MV-4-11 (cell line): Measurements from ENCODE around the gene CTAG1A.
A peak's percentile ranks its signal among the peaks of the same experiment; 100 is the strongest.
"Not testable (repeated sequence)": the region's sequence is repeated elsewhere in the genome, so short reads cannot be mapped to it uniquely, and the experiment has no call there.

Experiments used
- DNase-seq: peaks from one replicate; lab custom pipeline; 2025; lab: John Stamatoyannopoulos, UW

CTAG1A gene

DNA sequence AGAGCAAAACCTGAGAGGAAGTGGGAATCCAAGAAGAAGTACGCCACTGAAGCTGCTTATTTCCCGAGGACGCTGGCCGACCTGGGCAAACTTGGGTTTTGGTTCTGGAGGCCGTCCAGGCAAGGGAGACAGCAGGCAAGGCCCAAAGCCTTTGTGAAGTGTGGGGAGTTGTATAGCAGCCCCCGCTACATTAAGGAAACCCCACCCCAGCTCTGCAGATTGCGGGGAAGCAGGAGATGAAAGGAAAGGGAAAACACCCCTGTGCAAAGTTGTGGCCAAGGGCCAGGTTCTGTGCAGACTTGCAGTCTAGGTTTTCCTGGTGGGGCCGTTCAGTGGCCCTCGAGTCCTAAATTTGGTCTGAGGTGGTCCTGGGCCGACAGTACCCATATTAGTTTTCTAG, 11.9 kb upstream of the CTAG1A start:
- not testable (repeated sequence) for DNase-seq

GRCh38 chrX:154575076-154575475, 9.9 kb upstream of the CTAG1A start:
- DNase-seq: not testable (repeated sequence)

DNA sequence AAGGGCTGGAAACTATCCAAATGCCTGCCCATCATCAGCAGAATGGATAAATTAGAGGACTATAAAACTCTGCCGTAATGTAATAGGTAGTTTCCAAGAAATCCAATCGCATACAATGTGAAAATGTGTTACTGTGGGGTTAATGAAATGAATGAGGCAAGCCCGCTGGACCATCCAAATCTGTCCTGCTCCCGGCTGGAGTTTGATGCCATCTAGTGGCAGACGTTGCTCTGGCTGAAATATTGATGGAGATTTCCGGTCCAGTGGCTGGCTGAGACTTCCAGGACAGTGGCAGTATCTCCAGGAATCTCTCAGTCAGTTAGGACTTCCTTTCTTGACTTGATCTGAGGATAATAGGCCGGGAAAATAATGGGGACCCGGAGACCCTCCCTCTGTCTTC, 1.9 kb upstream of the CTAG1A start:
- not testable (repeated sequence) for DNase-seq

DNA sequence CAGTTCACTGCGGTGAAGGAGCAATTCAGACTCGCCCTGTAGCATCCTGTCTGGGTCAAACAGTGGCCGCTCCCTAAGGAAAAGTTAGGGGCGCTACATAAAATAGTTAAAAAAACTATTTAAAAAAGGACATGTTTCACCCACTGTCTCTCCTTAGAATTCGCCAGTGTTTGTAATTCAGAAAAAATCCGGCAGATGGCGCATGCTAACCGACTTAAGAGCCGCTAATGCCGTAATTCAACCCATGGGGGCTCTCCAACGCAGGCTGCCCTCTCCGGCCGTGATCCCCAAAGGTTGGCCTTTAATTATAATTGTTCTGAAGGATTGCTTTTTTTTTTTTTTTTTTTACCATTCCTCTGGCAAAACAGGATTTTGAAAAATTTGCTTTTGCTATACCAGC, 5.5 kb downstream of the CTAG1A start:
- not testable (repeated sequence) for DNase-seq

- DNase-seq: no peak
These were observed 7.6 kb downstream of the CTAG1A start for GRCh38 chrX:154592505-154592904.

- DNase-seq: no peak
These were observed 8.3 kb downstream of the CTAG1A start for GRCh38 chrX:154593201-154593600.

GRCh38 chrX:154594491-154594890, 9.6 kb downstream of the CTAG1A start:
- no peak for DNase-seq

GRCh38 chrX:154595559-154596249, 10.8 kb downstream of the CTAG1A start:
- DNase-seq: no peak

GRCh38 chrX:154596290-154596929, 11.5 kb downstream of the CTAG1A start:
- DNase-seq: peak; percentile 74

- DNase-seq: no peak
These were observed 12.3 kb downstream of the CTAG1A start for GRCh38 chrX:154597221-154597620.

- DNase-seq: no peak
These were observed 13.7 kb downstream of the CTAG1A start for GRCh38 chrX:154598656-154599055.

DNA sequence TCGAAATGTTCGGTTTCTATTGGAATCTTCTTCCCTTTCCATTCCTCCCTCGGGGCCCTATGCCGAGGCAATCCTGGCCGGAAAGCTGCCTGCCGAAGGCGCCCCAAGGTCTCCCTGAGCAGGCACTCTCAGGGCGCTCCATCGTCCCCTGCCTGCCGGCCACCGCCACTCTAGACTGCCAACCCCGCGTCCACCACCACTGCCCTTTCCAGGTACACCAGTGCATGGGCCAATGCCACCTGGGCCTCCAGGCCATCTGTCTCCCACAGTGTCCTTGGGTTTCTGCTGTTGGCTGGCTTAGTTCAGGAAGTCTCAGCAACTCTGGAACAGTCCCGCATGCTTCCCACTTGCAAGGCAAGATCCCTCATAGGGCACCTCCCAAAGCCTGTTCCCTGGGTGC, 14.6 kb downstream of the CTAG1A start:
- DNase-seq: no peak

- no peak for DNase-seq
These were observed 15.9 kb downstream of the CTAG1A start for GRCh38 chrX:154600759-154601374.

DNA sequence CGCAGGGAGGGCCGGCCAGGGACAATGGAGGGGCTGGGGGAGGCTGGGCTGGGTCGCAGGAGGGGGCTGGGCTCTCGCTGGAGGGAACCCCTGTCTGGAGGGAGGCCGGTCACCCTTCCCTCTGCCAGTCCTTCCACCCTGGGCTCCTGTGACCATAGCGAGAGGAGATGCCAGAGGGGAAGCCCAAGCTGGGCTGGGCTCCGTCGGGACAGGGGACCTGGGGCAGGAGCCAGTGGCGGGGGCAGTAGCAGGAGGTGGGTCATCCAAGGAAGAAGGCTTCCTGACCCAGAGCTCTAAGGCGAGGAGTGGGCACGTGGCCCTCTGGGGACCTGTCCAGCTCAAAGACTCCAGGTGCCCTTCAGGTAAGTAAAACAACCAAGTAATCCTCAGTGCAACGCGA, 17.3 kb downstream of the CTAG1A start:
- no peak for DNase-seq

GRCh38 chrX:154602766-154603437, 18.0 kb downstream of the CTAG1A start:
- no peak for DNase-seq

- DNase-seq: peak; percentile 67
These were observed 18.8 kb downstream of the CTAG1A start for GRCh38 chrX:154603438-154604430.

- no peak for DNase-seq
These were observed 20.6 kb downstream of the CTAG1A start for GRCh38 chrX:154605566-154605965.

DNA sequence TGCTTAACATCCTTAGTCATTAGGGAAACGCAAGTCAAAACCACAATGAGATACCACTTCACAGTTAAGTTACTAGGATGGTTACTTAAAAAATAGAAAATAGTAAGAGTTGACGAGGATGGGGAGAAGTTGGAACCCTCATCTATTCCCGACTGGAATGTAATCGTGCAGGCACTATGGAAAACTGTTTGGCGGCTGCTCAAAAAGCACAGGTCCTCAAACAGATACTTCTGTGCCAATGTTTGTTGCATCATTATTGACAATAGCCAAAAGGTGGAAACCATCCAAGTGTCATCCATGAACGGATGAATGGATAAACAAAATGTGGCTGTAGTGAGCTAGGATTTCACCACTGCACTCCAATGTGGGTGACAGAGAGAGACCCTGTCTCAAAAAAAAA, 22.4 kb downstream of the CTAG1A start:
- DNase-seq: no peak

GRCh38 chrX:154607976-154608375, 23.0 kb downstream of the CTAG1A start:
- not testable (repeated sequence) for DNase-seq

- not testable (repeated sequence) for DNase-seq
These were observed 23.9 kb downstream of the CTAG1A start for GRCh38 chrX:154608823-154609222.

GRCh38 chrX:154611146-154611545, 26.2 kb downstream of the CTAG1A start:
- not testable (repeated sequence) for DNase-seq
